Measurements from ENCODE around the gene SP140. TPM values are rescaled to one million over a fixed set of nuclear protein-coding genes. Genes with fewer than 3 reads are reported as not detected.

SP140 gene
- total and polyA plus RNA-seq, 2 of the 8 experiments (the other 6 are each of a cell fraction or from before 2014, with no cell fraction given) = 0.23 to 1.3 TPM

DNA sequence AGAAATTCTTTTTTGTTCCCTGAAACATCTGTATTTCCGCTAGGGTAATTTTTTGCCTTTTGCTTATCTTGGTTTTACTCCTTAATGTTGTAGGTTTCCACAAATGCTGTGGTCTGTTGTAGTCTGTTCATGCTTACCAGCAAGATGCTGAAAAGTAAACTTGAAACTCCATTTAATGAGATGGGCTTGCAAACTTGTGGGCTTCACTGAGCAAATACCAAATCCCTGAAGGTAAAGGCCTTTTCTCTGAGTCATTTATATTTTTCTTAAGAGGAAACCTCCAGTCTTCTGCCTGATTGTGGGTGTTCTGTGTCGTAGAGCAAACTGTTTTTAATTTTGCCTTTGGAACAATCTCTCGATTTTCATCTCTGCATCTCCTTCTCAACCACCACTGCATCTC is 9.3 kb downstream of the SP140 start:
- H3K4me2 ChIP-seq (ENCODE audit: insufficient read depth in 1 of 2, low read depth in 2 of 2, low read length in 2 of 2) = no peak overlapping the region
- H3K18ac ChIP-seq (ENCODE audit: extremely low read depth, low read length) = no peak overlapping the region
- H4K5ac ChIP-seq (ENCODE audit: insufficient read length, low read depth, low read length) = no peak overlapping the region
- H3K4me1 ChIP-seq (replicated peaks in 1 of 4; ENCODE audit: control insufficient read depth in 3 of 4, insufficient read depth in 4 of 4, low read length in 3 of 4) = peaks cover 0 to 3% (median 0%) of the 10 kb centered on the region in 4 experiments; a peak in 1 of 7 replicates
- no peaks in the 10 kb centered on the region for H3K23me2 ChIP-seq (ENCODE audit: low read depth, low read length)
- H3K79me2 ChIP-seq (ENCODE audit: control insufficient read depth in 1 of 2, insufficient read depth in 2 of 2, low read length in 2 of 2) = no peaks in the 10 kb centered on the region
- CTCF ChIA-PET (ENCODE audit: partially characterized antibody) = no interaction called here
- no peak overlapping the region for H3K14ac ChIP-seq (ENCODE audit: insufficient read length)
- no peak overlapping the region for H2BK20ac ChIP-seq (ENCODE audit: low read length)
- TF ChIP-seq RXRA (IDR thresholded peaks at IDR 0.05; ENCODE audit: insufficient read depth, low read depth, low read length) = no peak
- no peak for TF ChIP-seq JUND (IDR thresholded peaks at IDR 0.05; ENCODE audit: low read length)
- no peak for TF ChIP-seq CHD1 (IDR thresholded peaks at IDR 0.05; ENCODE audit: low read depth, low read length)
- TF ChIP-seq SUZ12 (IDR thresholded peaks at IDR 0.05; ENCODE audit: low read length) = no peak
- no peak for TF ChIP-seq CREB1 (IDR thresholded peaks at IDR 0.05)
- no peak for TF ChIP-seq TCF12 (IDR thresholded peaks at IDR 0.05; ENCODE audit: low read depth, low read length)
- 92% methylated on average over 3 of the region's 3 CpGs; no CpG with 5 or more reads in 1 of the 2 experiments for WGBS, 2 experiments (ENCODE audit: extremely low coverage in 1 of 2, insufficient coverage in 1 of 2, insufficient read length in 1 of 2, insufficient replicate concordance in 2 of 2, low coverage in 1 of 2, low lambda C conversion rate in 2 of 2, missing lambda C conversion rate in 1 of 2)
- H2BK120ac ChIP-seq (replicated peaks; ENCODE audit: low read depth, low read length) = no peak overlapping the region
- no peak overlapping the region for H4K8ac ChIP-seq (ENCODE audit: extremely low read depth, insufficient read depth, low read length)
- H3K9me3 ChIP-seq (ENCODE audit: insufficient read depth in 2 of 2, low read depth in 1 of 2, low read length in 1 of 2) = no peaks in the 10 kb centered on the region; a peak in 1 of 4 replicates
- H4K20me1 ChIP-seq (replicated peaks in 1 of 2; ENCODE audit: control insufficient read depth in 1 of 2, insufficient read depth in 2 of 2, low read length in 2 of 2) = no peaks in the 10 kb centered on the region
- H3K27ac ChIP-seq (ENCODE audit: low read depth, low read length) = no peak overlapping the region
- H3K27me3 ChIP-seq (replicated peaks in 1 of 4; ENCODE audit: control insufficient read depth in 3 of 4, extremely low read depth in 1 of 4, insufficient read depth in 3 of 4, low read length in 3 of 4) = no peaks in the 10 kb centered on the region
- no peaks in the 10 kb centered on the region for H3K79me1 ChIP-seq (ENCODE audit: low read depth, low read length)
- FAIRE-seq (no peak), DNase-seq (ENCODE audit: low read depth in 1 of 2, low spot score in 2 of 2) (no peak)
- no peak overlapping the region for H2BK12ac ChIP-seq (ENCODE audit: low read depth, low read length)
- no peak overlapping the region for H2BK15ac ChIP-seq (ENCODE audit: low read length)
- H2AFZ ChIP-seq (ENCODE audit: low read length) = 0 out of 2 replicates have a peak overlapping the region, but pooled peaks have one; percentile 33
- no peak overlapping the region for H3K4me3 ChIP-seq (ENCODE audit: extremely low read depth in 1 of 4, insufficient read depth in 2 of 4, low read depth in 3 of 4, low read length in 4 of 4)
- H4K91ac ChIP-seq (replicated peaks; ENCODE audit: insufficient read length, low read length) = no peak overlapping the region
- no peak overlapping the region for H2BK5ac ChIP-seq (ENCODE audit: low read depth, low read length)
- H3K23ac ChIP-seq (ENCODE audit: insufficient read length) = no peak overlapping the region
- no peak overlapping the region for H3K4ac ChIP-seq (replicated peaks; ENCODE audit: insufficient read length, low read depth, low read length)
- no peak overlapping the region for H3K9ac ChIP-seq (replicated peaks in 1 of 4; ENCODE audit: extremely low read depth in 1 of 4, low read depth in 3 of 4, low read length in 3 of 4)
- POLR2A ChIA-PET (ENCODE audit: partially characterized antibody) = no interaction called here
- H2AK5ac ChIP-seq (ENCODE audit: low read depth, low read length) = no peak overlapping the region
- H3K36me3 ChIP-seq (ENCODE audit: control insufficient read depth in 2 of 4, insufficient read depth in 4 of 4, low read length in 3 of 4) = no peaks in the 10 kb centered on the region; a peak in 1 of 8 replicates
- H3K56ac ChIP-seq (replicated peaks; ENCODE audit: insufficient read length, low read depth, low read length) = no peak overlapping the region
